GM10266 (cell line): Measurements from ENCODE around the gene GRIN1.

Experiments
- DNase-seq: peaks from one replicate; pipeline ENCODE4 v3.0.0; 2012; ENCODE audit errors: extremely low spot score
- TF ChIP-seq, protein P1 (sequence below): IDR thresholded peaks from 2 replicates; pipeline ENCODE4 v1.5.1; 2012; ENCODE audit warnings: mild to moderate bottlenecking, low read depth; ENCODE audit not compliant: control insufficient read depth, insufficient read depth; ENCODE audit errors: missing control alignments

Gene GRIN1

DNA sequence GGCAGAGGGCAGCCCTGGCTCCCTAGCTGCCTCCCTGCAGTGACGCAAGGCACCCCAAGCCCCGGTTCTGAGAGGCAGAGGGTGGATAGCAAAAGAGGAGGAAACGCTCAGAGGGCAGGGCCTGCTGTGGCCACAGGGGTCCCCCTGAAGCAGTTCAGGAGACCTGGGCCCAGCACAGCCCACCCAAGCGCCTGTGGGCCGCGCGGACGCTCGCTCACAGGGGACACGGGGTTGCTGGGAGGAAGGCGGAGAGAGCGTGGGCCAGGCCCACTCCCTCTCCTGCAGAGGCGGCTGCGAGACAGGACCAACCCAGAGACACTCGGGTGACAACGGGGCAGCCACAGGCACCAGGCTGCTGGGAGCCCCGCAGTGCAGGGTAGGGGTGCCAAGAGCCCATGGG is 40.8 kb downstream of the GRIN1 start:
- TF ChIP-seq, protein P1, sequence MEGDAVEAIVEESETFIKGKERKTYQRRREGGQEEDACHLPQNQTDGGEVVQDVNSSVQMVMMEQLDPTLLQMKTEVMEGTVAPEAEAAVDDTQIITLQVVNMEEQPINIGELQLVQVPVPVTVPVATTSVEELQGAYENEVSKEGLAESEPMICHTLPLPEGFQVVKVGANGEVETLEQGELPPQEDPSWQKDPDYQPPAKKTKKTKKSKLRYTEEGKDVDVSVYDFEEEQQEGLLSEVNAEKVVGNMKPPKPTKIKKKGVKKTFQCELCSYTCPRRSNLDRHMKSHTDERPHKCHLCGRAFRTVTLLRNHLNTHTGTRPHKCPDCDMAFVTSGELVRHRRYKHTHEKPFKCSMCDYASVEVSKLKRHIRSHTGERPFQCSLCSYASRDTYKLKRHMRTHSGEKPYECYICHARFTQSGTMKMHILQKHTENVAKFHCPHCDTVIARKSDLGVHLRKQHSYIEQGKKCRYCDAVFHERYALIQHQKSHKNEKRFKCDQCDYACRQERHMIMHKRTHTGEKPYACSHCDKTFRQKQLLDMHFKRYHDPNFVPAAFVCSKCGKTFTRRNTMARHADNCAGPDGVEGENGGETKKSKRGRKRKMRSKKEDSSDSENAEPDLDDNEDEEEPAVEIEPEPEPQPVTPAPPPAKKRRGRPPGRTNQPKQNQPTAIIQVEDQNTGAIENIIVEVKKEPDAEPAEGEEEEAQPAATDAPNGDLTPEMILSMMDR, result no peak
- no peak for DNase-seq

DNA sequence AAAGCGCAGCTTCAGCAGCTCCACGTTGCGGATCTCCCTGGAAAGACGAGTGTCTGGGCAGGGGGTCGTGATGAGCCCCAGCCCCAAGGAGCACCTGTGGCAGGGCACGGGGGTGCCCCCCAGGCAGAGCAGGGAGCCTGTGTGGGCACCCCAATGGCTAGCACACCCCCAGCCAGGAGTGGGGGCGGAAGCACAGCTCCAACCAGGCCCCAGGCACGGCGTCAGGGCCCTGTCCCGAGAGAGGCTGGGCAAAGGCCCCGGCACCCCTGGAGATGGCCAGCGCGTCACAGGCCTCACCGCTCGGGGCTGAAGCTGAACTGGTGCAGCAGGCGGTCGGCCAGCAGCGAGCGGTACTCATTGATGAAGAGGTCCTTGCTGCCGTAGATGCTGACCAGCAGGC is 41.5 kb downstream of the GRIN1 start:
- TF ChIP-seq, protein P1, result no peak
- DNase-seq, result no peak

DNA sequence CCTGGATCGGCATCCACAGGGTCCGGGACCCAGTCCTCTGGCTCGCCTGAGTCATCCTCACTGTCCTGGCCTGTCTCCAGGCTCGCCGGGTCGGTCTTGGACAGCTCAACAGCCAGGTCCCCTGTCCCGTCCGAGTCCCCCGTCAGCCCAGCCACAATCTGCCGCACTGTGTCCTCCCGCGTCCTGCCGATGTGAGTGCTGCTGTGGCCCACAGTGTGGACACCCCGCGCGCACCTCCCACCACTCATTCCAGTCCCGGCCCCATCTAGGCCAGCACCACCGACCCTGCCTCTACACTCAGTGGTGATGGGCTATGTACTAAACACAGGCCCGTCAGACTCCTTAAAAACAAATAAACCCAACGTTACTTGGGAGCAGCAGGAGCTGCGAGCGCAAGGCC is 42.7 kb downstream of the GRIN1 start:
- DNase-seq, result no peak
- TF ChIP-seq, protein P1, result no peak

DNA sequence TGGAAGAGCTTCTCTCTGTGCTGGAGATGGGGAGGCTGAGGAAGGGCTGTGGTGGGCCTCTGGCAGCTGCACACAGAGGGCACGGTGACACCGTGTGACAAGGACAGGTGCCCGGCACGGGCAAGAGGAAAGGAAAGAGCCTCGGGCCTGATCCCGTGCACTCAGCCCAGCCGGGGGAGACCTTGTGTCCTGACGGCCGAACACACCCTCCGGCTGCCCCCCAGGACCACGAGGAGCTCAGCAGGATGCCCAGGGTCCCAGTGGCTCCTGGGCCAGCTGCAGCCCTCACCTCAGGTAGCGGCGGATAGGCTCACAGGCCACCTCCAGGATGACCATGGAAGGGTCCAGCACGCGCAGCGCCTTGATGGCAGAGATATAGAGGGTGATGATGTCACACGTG is 43.9 kb downstream of the GRIN1 start:
- TF ChIP-seq, protein P1, result no peak
- no peak for DNase-seq

- DNase-seq, result no peak
- TF ChIP-seq, protein P1, result no peak
Measured at GRCh38 chr9:137183980-137184595, 45.1 kb downstream of the GRIN1 start.

DNA sequence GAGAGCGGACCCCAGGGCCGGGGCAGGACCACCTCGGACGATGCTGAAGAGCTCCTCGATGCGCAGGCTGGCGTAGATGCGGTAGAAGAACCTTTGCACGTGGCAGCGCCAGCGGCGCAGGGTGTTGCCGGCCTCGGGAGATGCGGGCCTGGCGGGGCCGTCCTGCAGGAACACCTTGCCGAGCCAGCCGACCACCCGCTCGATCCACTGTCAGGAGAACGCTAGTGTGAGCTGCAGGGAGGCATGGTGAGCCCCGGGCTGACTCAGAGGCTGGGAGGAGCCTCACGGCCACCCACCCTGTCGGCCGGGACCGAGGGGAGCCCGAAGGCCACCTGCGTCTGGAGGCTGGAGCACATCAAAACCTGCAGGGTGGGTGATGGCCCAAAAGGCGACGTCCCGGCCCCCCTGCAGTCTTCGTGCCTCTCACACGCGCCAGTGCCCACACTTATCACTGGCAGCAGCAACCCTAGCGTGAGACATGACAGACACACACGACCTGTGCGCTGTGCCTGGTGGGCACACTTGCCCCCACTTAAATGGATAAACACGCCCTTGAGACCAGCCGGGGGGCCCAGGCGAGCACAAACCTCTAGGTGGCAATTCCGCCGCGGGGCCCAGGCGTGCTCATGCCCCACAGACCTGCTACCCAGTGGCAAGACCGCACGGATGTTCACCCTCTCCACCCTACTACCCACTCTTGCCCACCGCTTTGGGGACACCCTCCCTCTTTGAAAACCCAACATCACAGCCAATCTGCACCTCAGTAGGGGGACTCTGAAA is 46.1 kb downstream of the GRIN1 start:
- DNase-seq, result no peak
- TF ChIP-seq, protein P1, result no peak

GRCh38 chr9:137185921-137186320 is 47.0 kb downstream of the GRIN1 start:
- DNase-seq, result no peak
- TF ChIP-seq, protein P1, result no peak
